Fibroblast of mammary gland (primary cell): Measurements from ENCODE around the gene PLEKHB2.
"Not testable (repeated sequence)": the region's sequence is repeated elsewhere in the genome, so short reads cannot be mapped to it uniquely, and the experiment has no call there.

Experiments used
- DNase-seq: peaks from one replicate; pipeline ENCODE4 v3.0.0-alpha.2; 2010; ENCODE audit warnings: low read depth
- H3K4me3 ChIP-seq: 2 replicates; pipeline ENCODE4 v1.5.1; 2011; ENCODE audit warnings: low read depth, mild to moderate bottlenecking, low read length, moderate library complexity; ENCODE audit not compliant: control insufficient read depth
- TF ChIP-seq, protein P1 (sequence below): conservative IDR thresholded peaks from 2 replicates; pipeline ENCODE4 v1.5.1; 2011; ENCODE audit warnings: low read depth, low read length, inconsistent platforms; ENCODE audit not compliant: control insufficient read depth, insufficient read depth

Gene PLEKHB2

DNA sequence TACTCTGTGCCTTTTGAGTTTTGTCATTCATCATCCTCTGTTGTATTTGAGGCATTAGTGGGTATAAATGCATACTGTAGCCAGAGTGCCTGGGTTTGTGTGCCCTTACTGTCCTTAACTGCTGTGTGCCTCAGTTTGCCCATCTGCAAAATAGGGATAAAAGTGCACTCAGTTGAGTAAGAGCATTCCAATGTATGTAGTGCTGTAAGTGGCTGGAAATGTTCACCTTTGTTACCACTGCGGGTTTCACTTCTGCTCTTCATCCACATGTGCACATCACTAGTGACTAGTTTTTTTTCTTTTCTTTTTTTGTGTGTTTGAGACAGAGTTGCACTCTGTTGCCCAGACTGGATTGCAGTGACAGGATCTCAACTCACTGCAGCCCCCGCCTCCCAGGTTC is 39.9 kb downstream of the PLEKHB2 start:
- TF ChIP-seq, protein P1, sequence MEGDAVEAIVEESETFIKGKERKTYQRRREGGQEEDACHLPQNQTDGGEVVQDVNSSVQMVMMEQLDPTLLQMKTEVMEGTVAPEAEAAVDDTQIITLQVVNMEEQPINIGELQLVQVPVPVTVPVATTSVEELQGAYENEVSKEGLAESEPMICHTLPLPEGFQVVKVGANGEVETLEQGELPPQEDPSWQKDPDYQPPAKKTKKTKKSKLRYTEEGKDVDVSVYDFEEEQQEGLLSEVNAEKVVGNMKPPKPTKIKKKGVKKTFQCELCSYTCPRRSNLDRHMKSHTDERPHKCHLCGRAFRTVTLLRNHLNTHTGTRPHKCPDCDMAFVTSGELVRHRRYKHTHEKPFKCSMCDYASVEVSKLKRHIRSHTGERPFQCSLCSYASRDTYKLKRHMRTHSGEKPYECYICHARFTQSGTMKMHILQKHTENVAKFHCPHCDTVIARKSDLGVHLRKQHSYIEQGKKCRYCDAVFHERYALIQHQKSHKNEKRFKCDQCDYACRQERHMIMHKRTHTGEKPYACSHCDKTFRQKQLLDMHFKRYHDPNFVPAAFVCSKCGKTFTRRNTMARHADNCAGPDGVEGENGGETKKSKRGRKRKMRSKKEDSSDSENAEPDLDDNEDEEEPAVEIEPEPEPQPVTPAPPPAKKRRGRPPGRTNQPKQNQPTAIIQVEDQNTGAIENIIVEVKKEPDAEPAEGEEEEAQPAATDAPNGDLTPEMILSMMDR: no peak
- no peak for DNase-seq
- H3K4me3 ChIP-seq: no peak overlapping the region

DNA sequence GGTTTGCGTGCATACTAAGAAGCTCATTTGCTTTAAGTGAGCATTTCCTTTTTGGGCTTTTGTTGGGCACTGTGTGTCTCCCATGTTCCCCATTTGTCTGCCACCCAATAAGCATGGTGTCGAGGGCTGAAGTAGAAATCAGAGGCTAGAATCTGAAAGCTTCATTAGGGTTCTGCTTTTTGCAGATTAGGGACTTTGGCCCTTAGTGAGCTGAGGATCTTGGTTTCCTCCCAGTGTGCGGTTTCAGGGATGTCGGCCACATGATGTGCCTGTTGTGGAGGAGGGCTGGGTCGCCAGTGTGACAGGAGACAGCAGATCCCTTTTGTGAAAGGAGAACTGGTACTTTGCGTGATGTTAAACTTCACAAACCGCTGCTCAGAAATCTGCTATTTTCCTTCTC is 41.1 kb downstream of the PLEKHB2 start:
- no peak overlapping the region for H3K4me3 ChIP-seq
- TF ChIP-seq, protein P1: no peak
- no peak for DNase-seq

DNA sequence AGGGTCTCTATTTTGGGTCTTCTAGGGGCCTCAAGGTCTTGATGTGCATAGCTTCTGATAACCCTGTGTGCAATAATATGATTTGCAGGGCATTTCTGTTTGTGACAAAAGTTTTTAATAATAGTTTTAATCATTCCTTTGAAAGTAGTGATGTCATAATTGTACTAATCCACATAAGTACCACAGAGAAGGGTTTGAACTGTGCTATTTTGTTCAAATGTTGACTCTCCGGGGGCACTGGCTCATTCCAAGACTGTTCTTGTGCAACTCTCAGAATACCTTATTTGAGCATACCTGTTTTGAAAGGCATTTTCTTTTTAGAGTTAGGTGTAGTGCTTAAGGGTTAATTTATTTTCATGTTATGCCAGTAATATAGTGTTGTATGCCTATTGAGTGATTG is 41.6 kb downstream of the PLEKHB2 start:
- TF ChIP-seq, protein P1: no peak
- H3K4me3 ChIP-seq: no peak overlapping the region
- DNase-seq: no peak

DNA sequence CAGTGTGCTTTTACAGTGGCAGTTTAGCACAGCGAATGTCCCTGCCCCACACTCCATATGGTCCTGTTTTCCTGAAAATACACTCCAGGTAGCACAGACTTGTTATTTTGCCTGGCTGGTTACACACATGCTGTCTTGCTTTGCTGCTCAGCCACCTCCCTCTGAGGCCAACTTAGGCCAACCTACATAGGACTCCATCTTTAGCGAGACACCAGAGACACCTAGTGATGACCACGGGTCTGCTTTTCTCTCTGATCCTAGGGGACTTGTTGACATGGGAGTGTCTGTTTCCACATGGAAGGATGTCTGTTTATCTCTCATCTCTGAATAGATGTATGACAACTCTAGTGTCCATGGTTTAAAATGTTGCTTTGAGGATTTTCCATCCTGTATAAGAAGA is 43.3 kb downstream of the PLEKHB2 start:
- TF ChIP-seq, protein P1: no peak
- H3K4me3 ChIP-seq: no peak overlapping the region
- DNase-seq: no peak

DNA sequence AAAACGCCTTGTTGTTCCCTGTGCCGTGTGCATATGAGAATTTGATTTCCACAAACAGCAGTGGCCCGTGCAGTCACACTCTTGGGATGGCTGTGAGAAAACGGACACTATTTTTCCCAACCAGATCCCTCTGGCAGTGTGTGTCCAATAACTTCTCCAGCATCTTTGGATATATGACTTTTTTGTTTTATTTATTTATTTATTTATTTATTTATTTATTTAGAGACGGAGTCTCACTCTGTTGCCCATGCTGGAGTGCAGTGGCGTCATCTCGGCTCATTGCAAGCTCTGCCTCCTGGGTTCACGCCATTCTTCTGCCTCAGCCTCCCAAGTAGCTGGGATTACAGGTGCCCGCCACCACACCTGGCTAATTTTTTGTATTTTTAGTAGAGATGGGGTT is 45.0 kb downstream of the PLEKHB2 start:
- not testable (repeated sequence) for H3K4me3 ChIP-seq, DNase-seq

DNA sequence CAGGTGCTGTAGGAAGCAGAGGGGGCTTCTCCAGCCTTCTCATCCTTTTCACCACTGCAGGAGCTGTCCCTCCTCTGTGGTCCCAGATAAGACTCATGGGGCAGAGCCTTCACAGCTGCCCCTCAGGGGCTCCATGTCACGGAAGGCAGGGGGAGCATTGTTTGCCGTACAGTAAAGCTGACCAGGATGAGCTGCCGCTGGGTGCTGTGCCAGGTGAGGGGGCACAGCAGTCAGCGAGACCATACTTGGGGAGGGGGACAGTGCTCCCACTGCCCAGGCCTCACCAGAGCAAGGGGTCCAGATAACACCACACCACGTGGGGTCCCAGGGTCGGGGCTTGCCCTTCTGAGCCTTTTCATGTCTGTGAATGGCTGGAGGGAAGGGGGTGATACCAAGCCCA is 46.3 kb downstream of the PLEKHB2 start:
- DNase-seq: no peak
- TF ChIP-seq, protein P1: no peak
- H3K4me3 ChIP-seq: no peak overlapping the region

DNA sequence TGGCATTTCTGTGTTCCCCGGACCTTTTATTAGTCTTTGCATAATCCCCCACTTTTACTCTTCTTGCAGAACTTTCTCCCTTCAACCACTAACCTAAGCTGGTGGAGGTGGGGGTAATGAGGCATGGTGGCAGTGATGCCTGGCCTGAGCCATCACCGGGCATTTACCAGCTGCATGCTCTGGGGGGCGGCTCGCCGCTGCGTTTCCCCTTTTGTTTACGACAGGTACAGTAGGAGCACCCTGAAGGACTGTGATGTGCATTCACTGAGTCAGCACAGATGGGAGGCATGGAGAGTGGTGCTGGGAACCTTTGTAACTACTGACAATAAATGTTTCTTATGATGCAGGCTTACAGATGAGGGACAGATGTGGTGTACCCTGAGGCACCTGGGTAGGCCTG is 46.9 kb downstream of the PLEKHB2 start:
- TF ChIP-seq, protein P1: no peak
- no peak overlapping the region for H3K4me3 ChIP-seq
- DNase-seq: no peak
